ENCODE results near the gene MEIOC.
"Not testable (repeated sequence)": the region's sequence is repeated elsewhere in the genome, so short reads cannot be mapped to it uniquely, and the experiment has no call there.

- TF ChIP-seq CTCF (IDR thresholded peaks at IDR 0.05; ENCODE audit: low read depth, low read length): peak; percentile 14
- TF ChIP-seq, protein P1, sequence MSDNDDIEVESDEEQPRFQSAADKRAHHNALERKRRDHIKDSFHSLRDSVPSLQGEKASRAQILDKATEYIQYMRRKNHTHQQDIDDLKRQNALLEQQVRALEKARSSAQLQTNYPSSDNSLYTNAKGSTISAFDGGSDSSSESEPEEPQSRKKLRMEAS (IDR thresholded peaks at IDR 0.05; ENCODE audit: low read depth, low read length): not testable (repeated sequence)
Measured at GRCh38 chr17:44690746-44691306, 34.6 kb downstream of the MEIOC start.

All from NB4 (cell line).